ENCODE data around the gene BNIP5. TPM values are rescaled to one million over a fixed set of nuclear protein-coding genes. Genes with fewer than 3 reads are reported as not detected.

BNIP5 gene
- total RNA-seq, 4 donors from 2014 or later: not detected

GRCh38 chr6:36372088-36372487 is 35.4 kb upstream of the BNIP5 start:
- H3K27ac ChIP-seq: no peak overlapping the region
- no peak for DNase-seq
- H3K36me3 ChIP-seq: no peaks in the 10 kb centered on the region
- H3K9me3 ChIP-seq: no peaks in the 10 kb centered on the region
- H3K27me3 ChIP-seq: no peaks in the 10 kb centered on the region
- 89 to 90% methylated on average over 6 of the region's 6 CpGs for WGBS, 2 donors
- intact Hi-C loops (cut with DNase I): no loop called here
- H3K4me1 ChIP-seq: peaks cover 0 to 15% (median 0%) of the 10 kb centered on the region in 3 donors
- H3K4me3 ChIP-seq: no peak overlapping the region
- TF ChIP-seq CTCF (IDR thresholded peaks at IDR 0.05): no peak

GRCh38 chr6:36371211-36371610 is 34.5 kb upstream of the BNIP5 start:
- Histone ChIP-seq H3K27ac (no peak overlapping the region), H3K9me3 (no peaks in the 10 kb centered on the region), H3K4me1 (peaks cover 0 to 11% (median 0%) of the 10 kb centered on the region in 3 donors), H3K36me3 (no peaks in the 10 kb centered on the region), H3K4me3 (no peak overlapping the region), H3K27me3 (no peaks in the 10 kb centered on the region)
- WGBS, 2 donors: 83% methylated on average over 1 of the region's 9 CpGs; no CpG with 5 or more reads in 1 of the 2 donors
- intact Hi-C loops (cut with DNase I): no loop called here
- no peak for TF ChIP-seq POLR2A (IDR thresholded peaks at IDR 0.05)
- TF ChIP-seq CTCF (IDR thresholded peaks at IDR 0.05): no peak
- no peak for DNase-seq

- peaks cover 0 to 11% (median 0%) of the 10 kb centered on the region in 3 donors for H3K4me1 ChIP-seq
- no peaks in the 10 kb centered on the region for H3K27me3 ChIP-seq
- intact Hi-C loops (cut with DNase I): no loop called here
- H3K27ac ChIP-seq: no peak overlapping the region
- TF ChIP-seq CTCF (IDR thresholded peaks at IDR 0.05): no peak
- no peak for TF ChIP-seq POLR2A (IDR thresholded peaks at IDR 0.05)
- no peaks in the 10 kb centered on the region for H3K36me3 ChIP-seq
- no peaks in the 10 kb centered on the region for H3K9me3 ChIP-seq
- 88 to 100% methylated on average over 2 of the region's 2 CpGs for WGBS, 2 donors
- no peak for DNase-seq
- no peak overlapping the region for H3K4me3 ChIP-seq
Observed at GRCh38 chr6:36370638-36371037, 34.0 kb upstream of the BNIP5 start.

- no peak for DNase-seq
- WGBS, 2 donors: 81 to 88% methylated on average over 7 to 8 of the region's 14 CpGs
- no peak for TF ChIP-seq POLR2A (IDR thresholded peaks at IDR 0.05)
- no peak for TF ChIP-seq CTCF (IDR thresholded peaks at IDR 0.05)
- Histone ChIP-seq H3K9me3 (no peaks in the 10 kb centered on the region), H3K4me3 (no peak overlapping the region), H3K27ac (no peak overlapping the region), H3K27me3 (no peaks in the 10 kb centered on the region), H3K36me3 (no peaks in the 10 kb centered on the region), H3K4me1 (peaks cover 0 to 11% (median 0%) of the 10 kb centered on the region in 3 donors)
- intact Hi-C loops (cut with DNase I): loop anchor here (10.0 kb wide), 1 partner anchor 244 kb away; no protein-coding TSS in a partner anchor
Observed at GRCh38 chr6:36368921-36369865, 32.5 kb upstream of the BNIP5 start.

- no peaks in the 10 kb centered on the region for H3K27me3 ChIP-seq
- no peak overlapping the region for H3K4me3 ChIP-seq
- H3K9me3 ChIP-seq: no peaks in the 10 kb centered on the region
- DNase-seq: no peak
- WGBS, 2 donors: 53 to 67% methylated on average over 1 of the region's 1 CpG
- no peak for TF ChIP-seq POLR2A (IDR thresholded peaks at IDR 0.05)
- peaks cover 0 to 5% (median 0%) of the 10 kb centered on the region in 3 donors for H3K4me1 ChIP-seq
- no peak overlapping the region for H3K27ac ChIP-seq
- H3K36me3 ChIP-seq: no peaks in the 10 kb centered on the region
- intact Hi-C loops (cut with DNase I): loop anchor here (10.0 kb wide), 1 partner anchor 244 kb away; no protein-coding TSS in a partner anchor
Observed at GRCh38 chr6:36368421-36368820, 31.7 kb upstream of the BNIP5 start.

Data from esophagus squamous epithelium (tissue), 5 donors.